NT2/D1 (cell line): ENCODE measurements around the gene ENTHD1.

Source experiments
- DNase-seq: peaks from one replicate; pipeline ENCODE4 v3.0.0-alpha.2; 2011; ENCODE audit warnings: low read depth, low spot score
- H3K27me3 ChIP-seq: 2 replicates; pipeline ENCODE4 v1.6.0; 2011; ENCODE audit warnings: mild to moderate bottlenecking; ENCODE audit not compliant: insufficient read length, insufficient read depth
- H3K36me3 ChIP-seq: 2 replicates; pipeline ENCODE4 v1.6.1; 2011; ENCODE audit warnings: mild to moderate bottlenecking, low read length, mixed read lengths; ENCODE audit not compliant: insufficient read depth, insufficient read length
- H3K4me1 ChIP-seq: 2 replicates; pipeline ENCODE4 v1.5.1; 2011; ENCODE audit not compliant: insufficient read depth, insufficient read length
- H3K4me3 ChIP-seq: 2 replicates; pipeline ENCODE4 v1.5.1; 2011; ENCODE audit warnings: low read depth; ENCODE audit not compliant: insufficient read length
- H3K9ac ChIP-seq: 2 replicates; pipeline ENCODE4 v1.6.0; 2011; ENCODE audit warnings: low read depth; ENCODE audit not compliant: insufficient read length
- H3K9me3 ChIP-seq: 2 replicates; pipeline ENCODE4 v1.5.1; 2011; ENCODE audit warnings: mild to moderate bottlenecking, low read length; ENCODE audit not compliant: insufficient read depth
- SUZ12 ChIP-seq: IDR thresholded peaks from 2 replicates; pipeline ENCODE4 v1.6.1; 2011; ENCODE audit not compliant: insufficient read length, insufficient read depth; ENCODE audit errors: extremely low read depth
- YY1 ChIP-seq: IDR thresholded peaks from 2 replicates; pipeline ENCODE4 v1.6.1; 2011; ENCODE audit not compliant: insufficient read length, insufficient read depth
- ZNF274 ChIP-seq: IDR thresholded peaks from 2 replicates; pipeline ENCODE4 v1.6.1; 2011; ENCODE audit warnings: mild to moderate bottlenecking, low read depth, low read length

Gene ENTHD1

GRCh38 chr22:39710380-39711150, 183.0 kb downstream of the ENTHD1 start:
- Histone ChIP-seq H3K36me3 (no peaks in the 10 kb centered on the region), H3K4me3 (no peak overlapping the region), H3K4me1 (peaks cover 12% of the 10 kb centered on the region), H3K27me3 (no peaks in the 10 kb centered on the region), H3K9me3 (no peaks in the 10 kb centered on the region), H3K9ac (no peak overlapping the region)
- TF ChIP-seq YY1 (no peak), SUZ12 (no peak), ZNF274 (no peak)
- no peak for DNase-seq

DNA sequence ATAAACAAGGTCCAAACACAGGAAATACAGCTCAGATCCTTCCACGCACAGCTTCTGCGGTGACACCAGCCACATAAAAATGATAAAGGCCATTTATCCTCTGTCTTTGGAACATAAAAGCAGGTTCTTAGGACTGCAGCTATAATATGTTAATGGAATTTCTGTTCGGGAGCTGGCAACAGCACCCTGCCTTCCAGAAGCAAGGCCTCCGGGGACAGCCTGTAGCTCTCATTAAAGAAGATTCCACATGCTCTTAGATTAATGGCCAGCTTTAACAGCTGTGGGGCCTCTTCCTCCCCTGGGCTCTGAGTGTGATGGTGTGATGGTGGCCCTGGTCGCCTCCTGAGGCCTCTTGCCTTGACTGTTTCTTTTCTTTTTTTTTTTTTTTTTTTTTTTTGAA, 185.7 kb downstream of the ENTHD1 start:
- H3K9me3 ChIP-seq, result no peaks in the 10 kb centered on the region
- no peak overlapping the region for H3K9ac ChIP-seq
- H3K27me3 ChIP-seq, result no peaks in the 10 kb centered on the region
- H3K4me3 ChIP-seq, result no peak overlapping the region
- DNase-seq, result no peak
- no peaks in the 10 kb centered on the region for H3K36me3 ChIP-seq
- H3K4me1 ChIP-seq, result peaks cover 10% of the 10 kb centered on the region
- TF ChIP-seq YY1 (no peak), SUZ12 (no peak), ZNF274 (no peak)

- Histone ChIP-seq H3K27me3 (no peaks in the 10 kb centered on the region), H3K9me3 (no peaks in the 10 kb centered on the region), H3K4me1 (peaks cover 7% of the 10 kb centered on the region), H3K4me3 (no peak overlapping the region), H3K9ac (no peak overlapping the region), H3K36me3 (no peaks in the 10 kb centered on the region)
- no peak for DNase-seq
- no peak for TF ChIP-seq SUZ12
- no peak for TF ChIP-seq ZNF274
- TF ChIP-seq YY1, result no peak
Observed at GRCh38 chr22:39707351-39707750, 186.2 kb downstream of the ENTHD1 start.

- peaks cover 7% of the 10 kb centered on the region for H3K4me1 ChIP-seq
- DNase-seq, result no peak
Observed at GRCh38 chr22:39706376-39707140, 187.0 kb downstream of the ENTHD1 start.

DNA sequence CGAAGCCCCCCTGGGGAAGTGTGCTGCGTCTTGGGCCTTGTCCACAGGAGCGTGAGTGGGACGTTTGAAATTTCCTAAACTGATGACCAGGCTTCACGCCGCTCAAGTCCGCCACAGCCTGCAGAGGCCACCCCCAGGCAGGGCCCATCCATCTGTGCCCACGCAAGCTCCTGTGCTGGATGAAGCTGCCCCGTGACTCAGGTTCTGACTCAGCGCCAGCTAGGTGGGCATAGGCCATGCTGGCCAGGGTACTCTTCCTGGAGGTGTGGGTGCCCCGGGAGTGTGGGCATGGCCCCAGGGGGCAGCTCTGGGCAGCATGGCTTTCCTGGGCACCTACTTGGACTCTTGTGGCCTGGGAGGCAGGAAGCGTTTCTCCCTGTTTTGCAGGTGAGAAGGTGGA, 188.2 kb downstream of the ENTHD1 start:
- H3K4me1 ChIP-seq, result peaks cover 7% of the 10 kb centered on the region
- no peak for DNase-seq
- H3K36me3 ChIP-seq, result no peaks in the 10 kb centered on the region
- H3K9ac ChIP-seq, result no peak overlapping the region
- no peaks in the 10 kb centered on the region for H3K27me3 ChIP-seq
- TF ChIP-seq SUZ12 (no peak), YY1 (no peak), ZNF274 (no peak)
- H3K9me3 ChIP-seq, result no peaks in the 10 kb centered on the region
- H3K4me3 ChIP-seq, result no peak overlapping the region

More at GRCh38 chr22:39706376-39707140, 187.0 kb downstream of the ENTHD1 start:
- H3K36me3 ChIP-seq, result no peaks in the 10 kb centered on the region
- H3K4me3 ChIP-seq, result no peak overlapping the region
- no peaks in the 10 kb centered on the region for H3K9me3 ChIP-seq
- no peak overlapping the region for H3K9ac ChIP-seq
- no peaks in the 10 kb centered on the region for H3K27me3 ChIP-seq
- TF ChIP-seq YY1 (no peak), SUZ12 (no peak), ZNF274 (no peak)

- Histone ChIP-seq H3K9ac (no peak overlapping the region), H3K36me3 (no peaks in the 10 kb centered on the region), H3K4me3 (no peak overlapping the region), H3K27me3 (no peaks in the 10 kb centered on the region), H3K9me3 (no peaks in the 10 kb centered on the region), H3K4me1 (peaks cover 9% of the 10 kb centered on the region)
- TF ChIP-seq YY1, result no peak
- DNase-seq, result no peak
Observed at GRCh38 chr22:39703928-39704639, 189.5 kb downstream of the ENTHD1 start.

GRCh38 chr22:39703091-39703490, 190.5 kb downstream of the ENTHD1 start:
- Histone ChIP-seq H3K9me3 (no peaks in the 10 kb centered on the region), H3K27me3 (no peaks in the 10 kb centered on the region), H3K4me3 (no peak overlapping the region), H3K9ac (no peak overlapping the region), H3K36me3 (no peaks in the 10 kb centered on the region), H3K4me1 (peaks cover 9% of the 10 kb centered on the region)
- TF ChIP-seq ZNF274, result no peak
- TF ChIP-seq SUZ12, result no peak
- TF ChIP-seq YY1, result no peak
- DNase-seq, result no peak
